ENCODE measurements around the gene PRKCE.

PRKCE gene

DNA sequence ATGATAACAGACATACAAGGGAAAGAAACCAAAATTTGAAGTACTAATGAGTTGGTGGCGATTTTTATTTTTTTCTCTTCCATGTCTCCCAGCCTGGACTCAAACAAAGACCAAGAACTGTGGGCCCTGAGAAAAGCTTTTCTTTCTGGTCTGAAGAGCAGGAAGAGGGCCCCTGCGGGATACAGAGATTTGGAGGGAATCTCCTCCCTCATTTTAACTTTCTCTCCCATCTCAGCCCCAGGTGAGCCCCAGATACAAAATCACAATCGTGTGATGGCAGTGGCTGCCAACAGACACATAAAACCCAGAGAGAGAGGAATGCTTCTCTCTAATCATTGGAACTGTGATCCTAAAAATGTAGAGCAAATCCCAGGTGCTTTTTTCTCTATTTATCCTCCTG lies 19.5 kb upstream of the PRKCE start:
- DNase-seq (ENCODE audit: low read depth) = no peak

DNA sequence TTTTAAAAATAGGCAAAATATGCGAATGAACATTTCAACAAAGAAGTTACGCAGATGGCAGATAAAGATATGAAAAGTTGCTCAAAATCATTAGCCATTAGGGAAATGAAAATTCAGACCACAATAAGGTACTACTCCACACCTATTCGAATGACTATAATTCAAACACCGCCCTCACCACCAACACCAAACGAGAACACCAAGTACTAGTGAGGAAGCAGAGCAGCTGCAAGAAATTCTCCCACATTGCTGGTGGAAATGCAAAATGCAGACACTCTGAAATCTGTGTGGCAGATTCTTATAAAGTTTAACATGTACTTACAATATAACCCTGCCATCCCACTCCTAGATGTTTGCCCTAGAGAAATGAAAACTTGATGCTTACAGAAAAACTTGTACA lies 17.3 kb upstream of the PRKCE start:
- DNase-seq (ENCODE audit: low read depth) = no peak

DNA sequence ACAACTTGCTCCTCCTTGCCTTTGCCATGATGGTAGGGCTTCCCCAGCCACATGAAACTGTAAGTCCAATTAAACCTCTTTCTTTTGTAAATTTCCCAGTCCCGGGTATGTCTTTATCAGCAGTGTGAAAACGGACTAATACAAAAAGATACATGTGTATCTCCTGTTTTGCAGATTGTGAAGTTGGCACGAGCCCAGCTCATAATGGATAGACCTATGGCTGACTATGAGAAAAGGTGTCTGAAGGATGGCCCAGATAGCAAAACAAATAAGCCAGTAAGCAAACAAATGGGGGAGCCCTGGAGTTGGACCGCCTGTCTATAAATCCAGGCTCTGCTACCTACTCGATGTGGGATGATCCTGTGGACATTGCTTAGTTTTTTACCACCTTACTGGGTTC lies 15.5 kb upstream of the PRKCE start:
- no peak for DNase-seq (ENCODE audit: low read depth)

GRCh38 chr2:45637440-45637839 lies 14.0 kb upstream of the PRKCE start:
- no peak for DNase-seq (ENCODE audit: low read depth)

- DNase-seq (ENCODE audit: low read depth) = no peak
Observed at GRCh38 chr2:45640576-45640975, 10.9 kb upstream of the PRKCE start.

DNA sequence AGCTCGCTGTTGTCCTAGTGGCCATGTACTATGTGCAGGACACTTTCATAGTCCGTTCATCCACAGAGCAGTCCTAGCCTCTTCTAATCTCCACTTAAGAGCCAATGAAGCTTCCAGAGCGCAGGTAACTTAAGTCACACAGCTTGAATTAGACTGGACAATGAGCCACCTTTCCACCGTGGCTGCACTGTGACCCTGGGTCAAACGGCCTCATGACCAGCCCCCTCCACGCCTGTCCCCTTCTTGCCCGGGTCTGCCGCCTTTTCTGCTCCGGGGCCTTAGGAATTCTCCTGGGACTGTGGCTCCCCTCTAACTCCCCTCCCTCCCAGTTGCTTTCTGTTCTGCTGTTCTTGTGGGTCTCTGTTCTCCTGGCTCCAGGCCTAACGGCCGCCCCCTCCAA lies 8.4 kb upstream of the PRKCE start:
- no peak for DNase-seq (ENCODE audit: low read depth)

DNA sequence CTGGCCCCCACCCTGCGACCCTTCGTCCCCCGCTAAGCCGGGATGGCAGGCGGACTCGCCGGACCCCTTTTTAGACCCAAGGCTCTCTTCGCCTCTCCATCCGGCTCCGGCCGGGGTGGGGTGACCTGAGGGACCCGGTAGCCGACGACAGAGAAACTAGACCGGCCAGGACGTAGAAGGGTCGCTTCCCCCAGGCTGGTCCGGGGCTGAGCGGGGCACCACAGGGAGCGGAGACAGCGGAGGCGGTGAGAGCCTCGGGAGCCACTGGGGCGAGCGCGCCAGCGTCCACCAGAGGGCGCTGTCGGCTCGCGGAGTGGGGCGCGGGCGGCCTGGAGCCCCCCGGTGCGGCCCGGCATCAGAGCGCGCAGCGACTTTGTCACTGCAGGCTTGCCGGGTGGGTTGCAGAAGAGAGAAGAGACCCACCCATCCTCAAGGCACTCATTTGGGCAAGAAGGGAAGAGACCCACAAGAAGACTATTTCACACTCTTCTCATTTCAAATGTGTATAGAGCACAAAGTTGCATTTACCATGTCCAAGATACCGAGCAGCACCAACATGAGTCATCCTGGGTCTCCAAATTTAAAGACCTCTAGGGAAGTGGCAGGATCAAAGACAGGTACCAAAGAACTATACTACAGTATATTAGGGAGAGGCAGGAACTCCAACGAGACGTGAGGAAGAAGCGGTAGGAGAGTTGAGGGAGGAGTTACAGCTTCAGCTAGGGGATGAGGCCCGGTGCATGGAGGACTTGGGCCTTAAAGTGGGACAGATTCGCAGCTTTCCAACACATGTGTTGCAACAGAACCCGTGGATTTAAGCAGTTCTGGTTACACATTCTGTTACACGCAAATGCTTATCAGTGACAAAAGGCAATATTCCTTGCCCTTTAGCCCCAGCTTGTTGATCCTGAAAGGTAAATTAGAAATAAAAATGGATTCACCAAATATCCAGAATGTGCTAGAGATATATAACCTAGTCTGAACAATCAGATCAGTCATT lies 7.6 kb upstream of the PRKCE start:
- peak; percentile 25 for DNase-seq (ENCODE audit: low read depth)

DNA sequence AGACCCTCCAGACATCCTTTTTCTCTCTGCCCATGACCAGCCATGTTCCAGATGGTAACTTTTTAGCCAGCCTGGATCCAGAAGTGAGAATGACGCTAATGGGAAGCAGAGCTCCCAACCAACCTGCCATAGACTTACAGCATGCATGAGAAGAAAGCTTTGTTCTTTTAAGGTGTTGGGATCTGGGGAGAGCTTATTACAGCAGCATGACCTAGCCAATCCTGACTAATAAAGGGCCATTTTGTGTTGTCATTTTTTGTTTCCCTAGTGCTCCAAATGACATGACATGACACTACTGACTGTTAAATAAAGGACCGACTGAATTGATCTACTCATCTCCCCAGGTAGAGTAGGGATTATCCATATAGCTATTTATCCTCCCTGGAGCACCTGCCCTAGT lies 5.2 kb upstream of the PRKCE start:
- DNase-seq (ENCODE audit: low read depth) = no peak

GRCh38 chr2:45647356-45647755 lies 4.1 kb upstream of the PRKCE start:
- DNase-seq (ENCODE audit: low read depth) = no peak

- no peak for DNase-seq (ENCODE audit: low read depth)
Observed at GRCh38 chr2:45647986-45648520, 3.4 kb upstream of the PRKCE start.

DNA sequence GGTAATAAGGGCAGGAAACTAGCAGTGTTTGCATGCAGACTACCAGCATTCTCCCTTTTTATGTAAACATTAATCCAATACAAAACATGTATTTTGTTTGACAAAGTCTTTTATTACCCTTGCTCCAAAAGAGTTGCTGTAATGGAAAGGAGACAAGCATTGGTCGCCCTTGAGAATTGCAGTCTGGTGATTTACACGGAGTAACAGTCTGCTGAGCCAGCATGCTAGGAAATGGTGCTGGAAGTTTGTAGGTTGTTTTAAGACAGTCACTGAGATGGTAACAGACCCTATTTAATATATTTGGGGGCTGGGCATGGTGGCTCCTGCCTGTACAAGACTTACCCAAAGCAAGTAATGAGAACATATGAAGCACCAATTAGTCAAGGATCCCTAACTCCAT lies 2.8 kb upstream of the PRKCE start:
- DNase-seq (ENCODE audit: low read depth) = no peak

- DNase-seq (ENCODE audit: low read depth) = no peak
Observed at GRCh38 chr2:45649462-45649857, 2.0 kb upstream of the PRKCE start.

DNA sequence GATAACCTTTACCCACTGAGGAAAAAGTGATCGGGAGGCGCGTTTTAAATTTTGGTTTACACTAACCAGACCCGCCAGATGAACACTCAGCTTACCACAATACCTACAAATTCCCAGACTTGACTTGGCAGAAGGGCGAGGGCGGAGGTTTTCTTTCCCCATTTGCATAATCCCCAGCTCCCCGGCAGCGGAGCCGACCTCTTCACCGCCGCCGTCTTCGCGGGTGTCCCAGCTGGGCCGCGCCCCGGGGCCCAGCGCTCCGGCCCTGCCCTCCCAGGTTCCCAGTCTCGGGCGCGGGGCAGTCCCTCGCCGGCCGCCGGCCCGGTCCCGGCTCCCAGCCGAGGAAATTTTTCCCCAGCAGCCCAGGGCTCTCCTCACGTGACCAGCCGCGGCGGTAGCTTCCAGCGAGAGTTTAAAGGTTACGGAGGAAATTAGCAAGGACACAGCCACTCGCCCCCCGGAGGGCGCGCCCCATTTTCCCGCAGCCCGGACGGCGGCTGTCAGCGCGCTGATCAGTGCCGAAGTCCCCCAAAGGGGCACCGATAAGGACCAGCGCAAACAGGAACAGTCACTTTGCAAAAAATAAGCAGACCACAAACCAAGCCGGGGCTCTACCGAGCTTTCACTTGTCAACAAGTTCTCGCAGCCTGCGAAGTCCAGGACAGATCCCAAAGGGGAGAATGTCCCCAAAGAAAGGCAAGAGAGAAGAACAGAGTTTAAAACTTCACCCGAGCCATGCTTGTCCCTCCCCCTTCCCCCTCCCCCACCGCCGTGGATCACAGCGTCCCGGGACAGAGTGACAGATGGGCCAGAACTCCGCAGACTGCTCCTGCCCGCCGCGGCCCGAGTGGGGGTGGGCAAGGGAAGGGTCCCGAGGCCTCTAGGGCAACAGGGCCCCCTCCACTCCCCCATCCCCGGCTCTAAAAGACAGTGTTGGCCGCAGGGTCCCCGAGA lies 1.3 kb upstream of the PRKCE start:
- DNase-seq (ENCODE audit: low read depth) = peak; percentile 24

GRCh38 chr2:45650851-45651414 lies 542 bp upstream of the PRKCE start:
- DNase-seq (ENCODE audit: low read depth) = peak; percentile 90

- no peak for DNase-seq (ENCODE audit: low read depth)
Observed at GRCh38 chr2:45652090-45653031, 886 bp downstream of the PRKCE start.

- DNase-seq (ENCODE audit: low read depth) = no peak
Observed at GRCh38 chr2:45653122-45653913, 1.8 kb downstream of the PRKCE start.

DNA sequence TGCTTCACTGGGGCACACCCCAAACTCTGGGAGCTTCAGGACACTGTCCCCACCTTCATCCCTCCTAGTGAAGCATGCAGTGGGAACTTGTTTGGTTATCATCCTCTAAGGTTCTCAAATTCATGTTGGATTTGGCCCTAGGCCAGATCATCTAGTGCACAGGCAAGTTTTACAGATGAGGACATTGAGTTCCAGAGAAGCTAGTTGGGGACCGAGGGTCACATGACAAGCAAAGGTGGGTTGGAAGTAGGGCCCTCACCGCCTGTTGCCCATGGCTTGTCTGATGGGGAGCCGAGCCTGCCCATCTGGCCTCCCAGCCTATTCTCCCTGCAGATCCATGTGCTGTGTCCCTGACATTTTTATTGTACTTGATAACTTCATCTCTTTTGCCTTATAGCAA lies 2.8 kb downstream of the PRKCE start:
- no peak for DNase-seq (ENCODE audit: low read depth)

GRCh38 chr2:45661828-45662227 lies 10.4 kb downstream of the PRKCE start:
- DNase-seq (ENCODE audit: low read depth) = no peak

DNA sequence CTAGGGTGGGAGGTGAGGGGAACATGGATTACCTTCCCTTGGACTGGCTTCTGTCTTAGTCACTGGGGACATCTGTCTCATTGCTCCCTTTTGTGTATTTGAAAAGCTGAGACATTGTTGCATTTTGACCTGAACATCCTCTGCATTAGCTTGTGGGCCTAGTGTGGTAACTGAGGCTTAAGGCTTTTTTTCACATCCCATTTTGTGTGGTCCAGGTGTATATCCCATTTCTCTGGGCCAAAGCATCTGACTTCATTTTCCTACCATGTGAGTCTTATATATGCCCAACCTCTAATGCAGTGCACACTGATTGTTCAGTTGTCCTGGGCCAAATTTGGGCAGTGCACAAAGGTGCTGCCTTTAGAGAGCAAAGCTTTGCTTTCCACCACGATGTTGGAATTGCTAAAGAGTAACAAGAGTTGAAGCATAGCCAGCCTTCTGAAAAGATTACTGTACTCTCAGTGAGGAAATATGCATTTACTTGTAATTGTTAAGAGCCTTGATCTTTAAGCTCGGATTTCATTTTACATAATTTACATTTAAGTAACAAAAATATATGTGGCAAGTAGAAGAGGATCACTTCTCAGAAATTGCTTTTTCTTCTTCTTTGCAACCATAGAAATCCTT lies 13.3 kb downstream of the PRKCE start:
- DNase-seq (ENCODE audit: low read depth) = no peak

DNA sequence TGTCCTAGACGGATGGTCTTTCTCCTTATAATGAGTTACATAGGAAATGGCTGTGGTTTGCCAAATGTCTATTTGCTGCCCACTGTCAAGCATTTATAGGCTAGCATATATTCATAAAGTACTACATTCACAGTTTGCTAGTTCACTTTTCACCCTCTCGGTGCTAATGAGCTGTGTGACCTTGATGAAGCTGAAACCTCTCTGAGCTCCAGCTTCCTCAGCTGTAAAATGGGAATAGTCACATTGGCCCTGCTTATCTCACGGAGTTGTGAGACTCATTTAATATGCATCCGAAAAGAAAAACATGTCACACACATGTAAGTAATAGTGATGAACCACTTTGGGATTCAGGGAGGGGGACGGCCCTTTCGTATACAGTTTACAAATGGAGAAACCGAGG lies 17.0 kb downstream of the PRKCE start:
- DNase-seq (ENCODE audit: low read depth) = no peak
